ENCODE data around the gene IFIT3.
"Not testable (repeated sequence)": the region's sequence is repeated elsewhere in the genome, so short reads cannot be mapped to it uniquely, and the experiment has no call there.

IFIT3 gene

GRCh38 chr10:89304446-89304845 is 23.4 kb upstream of the IFIT3 start:
- no peak for DNase-seq

GRCh38 chr10:89304925-89305324 is 22.9 kb upstream of the IFIT3 start:
- DNase-seq = no peak

DNA sequence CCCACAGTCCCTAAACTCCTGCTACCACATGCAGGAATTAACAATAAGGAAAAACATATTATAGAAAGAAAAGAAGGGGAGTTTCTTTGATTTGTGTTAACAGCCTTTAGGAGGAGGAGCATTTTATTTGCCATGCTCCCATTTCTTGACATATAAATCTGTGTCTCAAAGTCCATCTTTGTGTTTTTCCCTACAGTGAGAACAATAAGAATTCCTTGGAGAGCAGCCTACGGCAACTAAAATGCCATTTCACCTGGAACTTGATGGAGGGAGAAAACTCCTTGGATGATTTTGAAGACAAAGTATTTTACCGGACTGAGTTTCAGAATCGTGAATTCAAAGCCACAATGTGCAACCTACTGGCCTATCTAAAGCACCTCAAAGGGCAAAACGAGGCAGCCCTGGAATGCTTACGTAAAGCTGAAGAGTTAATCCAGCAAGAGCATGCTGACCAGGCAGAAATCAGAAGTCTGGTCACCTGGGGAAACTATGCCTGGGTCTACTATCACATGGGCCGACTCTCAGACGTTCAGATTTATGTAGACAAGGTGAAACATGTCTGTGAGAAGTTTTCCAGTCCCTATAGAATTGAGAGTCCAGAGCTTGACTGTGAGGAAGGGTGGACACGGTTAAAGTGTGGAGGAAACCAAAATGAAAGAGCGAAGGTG is 21.9 kb upstream of the IFIT3 start:
- no peak for DNase-seq

DNA sequence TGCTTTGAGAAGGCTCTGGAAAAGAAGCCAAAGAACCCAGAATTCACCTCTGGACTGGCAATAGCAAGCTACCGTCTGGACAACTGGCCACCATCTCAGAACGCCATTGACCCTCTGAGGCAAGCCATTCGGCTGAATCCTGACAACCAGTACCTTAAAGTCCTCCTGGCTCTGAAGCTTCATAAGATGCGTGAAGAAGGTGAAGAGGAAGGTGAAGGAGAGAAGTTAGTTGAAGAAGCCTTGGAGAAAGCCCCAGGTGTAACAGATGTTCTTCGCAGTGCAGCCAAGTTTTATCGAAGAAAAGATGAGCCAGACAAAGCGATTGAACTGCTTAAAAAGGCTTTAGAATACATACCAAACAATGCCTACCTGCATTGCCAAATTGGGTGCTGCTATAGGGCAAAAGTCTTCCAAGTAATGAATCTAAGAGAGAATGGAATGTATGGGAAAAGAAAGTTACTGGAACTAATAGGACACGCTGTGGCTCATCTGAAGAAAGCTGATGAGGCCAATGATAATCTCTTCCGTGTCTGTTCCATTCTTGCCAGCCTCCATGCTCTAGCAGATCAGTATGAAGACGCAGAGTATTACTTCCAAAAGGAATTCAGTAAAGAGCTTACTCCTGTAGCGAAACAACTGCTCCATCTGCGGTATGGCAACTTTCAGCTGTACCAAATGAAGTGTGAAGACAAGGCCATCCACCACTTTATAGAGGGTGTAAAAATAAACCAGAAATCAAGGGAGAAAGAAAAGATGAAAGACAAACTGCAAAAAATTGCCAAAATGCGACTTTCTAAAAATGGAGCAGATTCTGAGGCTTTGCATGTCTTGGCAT is 21.1 kb upstream of the IFIT3 start:
- DNase-seq = no peak

- no peak for DNase-seq
Measured at GRCh38 chr10:89307269-89307577, 20.6 kb upstream of the IFIT3 start.

- DNase-seq = no peak
Measured at GRCh38 chr10:89308266-89308665, 19.5 kb upstream of the IFIT3 start.

DNA sequence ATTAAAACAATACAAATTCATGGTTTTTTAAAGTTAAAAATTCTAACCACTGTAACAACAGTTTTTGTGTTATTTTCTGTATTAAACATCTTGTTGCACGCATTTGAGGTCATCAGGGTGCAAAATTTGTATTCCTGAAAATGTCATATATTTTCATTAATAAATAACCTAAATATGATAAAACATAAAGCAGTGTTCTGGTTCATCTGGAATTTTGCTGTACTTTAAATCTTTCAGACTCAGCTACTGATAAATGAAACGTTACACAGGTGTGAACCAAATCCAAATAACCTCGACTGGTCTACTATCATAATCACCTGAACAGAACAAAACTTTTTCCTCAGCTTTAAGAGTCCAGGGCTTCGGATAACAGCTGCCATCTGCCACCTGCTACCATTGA is 19.1 kb upstream of the IFIT3 start:
- DNase-seq = no peak

DNA sequence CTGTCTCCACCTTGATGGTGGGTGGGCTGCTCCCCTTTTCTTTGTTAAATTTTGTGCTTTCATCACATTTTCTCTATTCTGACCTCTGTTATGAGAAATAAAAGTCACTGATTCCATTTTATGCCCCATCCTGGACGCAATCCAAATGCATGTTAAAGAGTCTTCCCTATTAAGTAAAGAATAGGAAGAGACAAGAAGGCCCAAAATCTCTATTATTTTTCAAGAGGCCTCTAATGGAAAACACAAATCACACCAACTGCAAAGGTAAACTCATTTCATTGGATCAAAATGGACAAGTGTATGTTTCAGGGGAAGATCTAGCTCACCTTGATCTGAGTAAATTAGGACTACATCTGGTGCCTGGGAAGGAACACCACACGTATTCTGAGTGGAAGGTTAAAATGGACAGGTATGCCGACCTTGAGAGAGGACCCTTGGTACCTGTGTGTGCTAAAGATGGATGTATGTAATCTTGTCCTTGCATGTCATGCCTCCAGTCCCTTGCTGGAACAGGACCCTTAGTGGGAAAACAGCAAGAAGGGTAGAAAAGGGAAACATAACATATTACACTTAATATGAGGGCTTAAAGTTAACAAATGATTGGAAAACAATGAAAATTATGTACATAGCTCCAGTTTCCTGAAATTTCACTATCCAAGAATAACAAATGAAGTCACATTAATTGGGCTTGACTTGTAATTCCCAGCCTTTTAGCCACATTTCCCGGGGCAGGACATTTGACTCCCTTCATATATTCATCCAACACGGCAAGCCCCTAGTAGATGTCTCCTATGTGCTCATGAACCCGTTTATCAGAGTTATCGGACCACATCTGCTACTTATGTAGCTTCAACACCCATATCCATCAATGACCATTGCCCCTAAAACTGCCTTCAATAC is 18.4 kb upstream of the IFIT3 start:
- DNase-seq = no peak

DNA sequence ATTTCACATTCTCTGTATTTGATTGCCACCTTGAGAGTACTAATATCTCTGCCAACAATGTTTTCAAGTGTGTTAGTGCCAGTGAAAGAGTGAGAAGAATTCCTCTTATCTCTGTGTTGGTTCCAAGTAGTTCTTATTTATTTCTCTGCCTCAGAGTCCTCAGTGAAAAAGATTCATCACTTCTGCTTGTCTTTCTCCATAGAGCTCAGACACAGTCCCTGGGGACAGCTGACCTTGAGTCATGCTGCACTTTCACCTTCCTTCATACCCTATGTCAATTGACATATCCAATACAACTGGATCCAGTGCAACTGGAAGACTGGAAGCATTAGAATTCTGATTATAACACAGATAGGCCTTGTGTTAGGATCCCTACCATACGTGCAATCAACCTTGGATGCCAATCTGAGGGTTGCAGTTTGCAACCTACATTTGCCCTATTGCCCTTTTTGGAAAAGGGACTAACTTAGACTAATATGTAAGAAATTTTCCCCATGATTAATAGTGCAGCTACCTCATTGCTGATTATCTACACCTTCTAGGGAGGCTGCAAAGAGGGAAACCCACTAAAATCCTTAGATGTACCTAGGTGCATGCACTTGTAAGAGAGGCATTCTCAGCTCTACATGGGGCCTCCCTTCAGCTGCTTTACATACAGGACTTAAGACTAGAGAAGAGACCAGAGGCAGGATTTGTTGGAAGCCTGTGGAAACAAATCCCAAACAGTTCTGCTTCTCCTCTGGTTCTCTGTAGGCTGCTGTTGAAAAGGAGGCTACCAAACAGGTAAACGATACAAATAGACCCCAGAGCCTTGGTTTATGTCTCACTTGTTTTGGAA is 17.5 kb upstream of the IFIT3 start:
- DNase-seq = no peak

GRCh38 chr10:89312973-89313372 is 14.8 kb upstream of the IFIT3 start:
- no peak for DNase-seq

DNA sequence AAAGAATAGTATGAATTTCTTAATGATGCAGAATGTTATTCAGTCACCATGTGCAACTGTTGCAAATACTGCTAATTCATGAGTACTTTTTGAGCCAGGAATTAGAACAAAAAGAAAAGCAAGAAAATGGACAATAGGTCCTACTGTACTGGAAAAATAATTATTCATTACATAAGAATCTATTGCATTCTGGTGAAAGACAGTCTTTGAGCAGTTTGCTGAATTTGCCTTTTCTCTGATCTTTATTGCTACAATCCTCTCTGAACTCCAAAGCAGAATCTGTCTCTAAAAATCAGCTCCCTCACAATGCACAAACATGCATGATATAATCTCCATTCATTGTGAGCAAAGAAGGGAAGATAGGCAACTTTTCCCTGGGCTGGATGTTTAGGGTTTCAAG is 13.1 kb upstream of the IFIT3 start:
- no peak for DNase-seq

DNA sequence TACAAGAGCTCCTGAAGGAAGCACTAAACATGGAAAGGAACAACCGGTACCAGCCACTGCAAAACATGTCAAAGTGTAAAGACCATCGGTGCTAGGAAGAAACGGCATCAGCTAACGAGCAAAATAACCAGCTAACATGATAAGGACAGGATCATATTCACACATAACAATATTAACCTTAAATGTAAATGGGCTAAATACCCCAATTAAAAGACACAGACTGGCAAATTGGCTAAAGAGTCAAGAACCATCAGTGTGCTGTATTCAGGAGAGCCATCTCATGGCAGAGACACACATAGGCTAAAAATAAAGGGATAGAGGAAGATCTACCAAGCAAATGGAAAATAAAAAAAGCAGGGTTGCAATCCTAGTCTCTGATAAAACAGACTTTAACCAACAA is 9.8 kb upstream of the IFIT3 start:
- not testable (repeated sequence) for DNase-seq

GRCh38 chr10:89325081-89325480 is 2.7 kb upstream of the IFIT3 start:
- not testable (repeated sequence) for DNase-seq

GRCh38 chr10:89325856-89326255 is 1.9 kb upstream of the IFIT3 start:
- DNase-seq = not testable (repeated sequence)

GRCh38 chr10:89329151-89329550 is 1.4 kb downstream of the IFIT3 start:
- no peak for DNase-seq

GRCh38 chr10:89330014-89330413 is 2.2 kb downstream of the IFIT3 start:
- DNase-seq = not testable (repeated sequence)

DNA sequence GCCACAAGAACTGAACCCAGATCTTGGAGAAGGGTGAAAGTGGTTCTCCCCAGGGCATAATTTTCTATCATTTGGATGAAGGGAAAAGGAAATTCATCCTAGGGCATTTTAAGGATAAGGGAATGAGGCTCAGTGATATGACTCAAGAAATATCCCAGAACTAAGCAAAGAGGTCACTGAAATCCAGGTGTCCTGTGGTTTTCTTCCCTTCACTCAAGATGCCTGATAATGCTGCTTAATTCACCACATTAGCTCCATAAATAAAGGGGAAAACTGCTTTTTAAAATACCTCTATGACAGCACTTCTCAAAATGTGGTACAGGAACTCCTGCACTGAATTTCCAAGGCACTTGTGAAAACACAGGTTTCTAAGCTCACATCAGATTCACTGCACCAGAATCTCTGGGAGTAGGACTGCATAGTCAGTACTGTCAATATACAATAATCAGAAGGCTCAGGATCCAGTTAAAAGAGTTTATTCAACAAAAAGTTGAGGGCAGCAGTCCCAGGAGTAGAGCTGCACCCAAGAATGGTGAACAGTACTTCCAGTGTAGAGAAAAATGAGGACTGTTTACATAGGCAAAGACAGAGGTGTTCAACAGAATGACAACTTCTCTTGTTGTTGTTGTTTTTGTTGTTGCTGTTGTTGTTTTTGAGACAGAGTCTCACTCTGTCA is 2.9 kb downstream of the IFIT3 start:
- no peak for DNase-seq

DNA sequence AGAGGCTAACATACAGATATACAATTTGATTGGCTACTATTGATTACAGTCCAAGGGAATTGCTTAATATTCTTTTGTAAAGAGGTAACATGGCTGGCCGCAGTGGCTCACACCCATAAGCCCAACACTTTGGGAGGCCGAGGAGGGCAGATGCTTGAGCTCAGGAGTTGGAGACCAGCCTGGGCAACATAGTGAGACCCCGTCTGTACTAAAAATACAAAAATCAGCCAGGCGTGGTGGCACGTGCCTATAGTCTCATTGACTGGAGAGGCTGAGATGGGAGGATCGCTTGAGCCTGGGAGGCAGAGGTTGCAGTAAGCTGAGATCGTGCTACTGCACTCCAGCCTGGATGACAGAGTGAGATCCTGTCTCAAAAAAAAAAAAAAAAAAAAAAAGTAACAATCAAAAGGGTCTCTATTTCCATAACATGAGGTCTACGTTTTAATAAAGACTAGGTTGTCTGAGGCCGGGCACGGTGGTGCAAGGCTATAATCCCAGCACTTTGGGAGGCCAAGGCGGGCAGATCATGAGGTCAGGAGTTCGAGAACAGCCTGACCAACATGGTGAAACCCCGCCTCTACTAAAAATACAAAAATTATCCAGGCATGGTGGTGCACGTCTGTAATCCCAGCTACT is 3.8 kb downstream of the IFIT3 start:
- DNase-seq = not testable (repeated sequence)

GRCh38 chr10:89332123-89332633 is 4.4 kb downstream of the IFIT3 start:
- no peak for DNase-seq

GRCh38 chr10:89335226-89335625 is 7.4 kb downstream of the IFIT3 start:
- DNase-seq = no peak

- no peak for DNase-seq
Measured at GRCh38 chr10:89336241-89336640, 8.4 kb downstream of the IFIT3 start.
